Measurements from ENCODE around the gene PARVB. TPM values are rescaled to one million over a fixed set of nuclear protein-coding genes. Genes with fewer than 3 reads are reported as not detected.
A peak's percentile ranks its signal among the peaks of the same experiment; 100 is the strongest.
"Not testable (repeated sequence)": the region's sequence is repeated elsewhere in the genome, so short reads cannot be mapped to it uniquely, and the experiment has no call there.

PARVB gene
- total RNA-seq, 1 donor from 2014 or later: 197 TPM

GRCh38 chr22:44092636-44093220 is 68.6 kb downstream of the PARVB start:
- ATAC-seq (no peak), DNase-seq (ENCODE audit: missing footprints) (peak; percentile 7)
- intact Hi-C loops (cut with DNase I): no loop called here

DNA sequence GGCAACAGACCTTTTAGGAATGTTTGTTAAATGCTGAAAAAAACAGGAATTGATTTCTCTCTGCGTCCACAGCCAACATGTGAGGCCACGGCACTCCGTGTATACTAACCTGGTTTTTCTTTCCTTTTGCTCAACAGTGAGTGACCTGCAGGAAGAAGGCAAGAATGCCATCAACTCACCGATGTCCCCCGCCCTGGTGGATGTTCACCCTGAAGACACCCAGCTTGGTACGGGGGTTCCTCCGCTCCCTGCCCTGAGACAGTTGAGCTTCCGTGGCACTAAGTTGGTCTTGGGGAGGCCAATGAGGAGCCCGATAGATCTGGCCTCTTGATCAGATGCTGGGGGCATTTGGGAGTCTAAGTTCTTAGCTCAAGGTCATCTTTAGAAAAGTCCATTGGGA is 69.7 kb downstream of the PARVB start:
- DNase-seq (ENCODE audit: missing footprints) (peak; percentile 9), ATAC-seq (no peak)
- intact Hi-C loops (cut with DNase I): no loop called here

- intact Hi-C loops (cut with DNase I): no loop called here
- DNase-seq (ENCODE audit: missing footprints) (peak; percentile 37), ATAC-seq (no peak)
Observed at GRCh38 chr22:44094751-44095302, 70.7 kb downstream of the PARVB start.

DNA sequence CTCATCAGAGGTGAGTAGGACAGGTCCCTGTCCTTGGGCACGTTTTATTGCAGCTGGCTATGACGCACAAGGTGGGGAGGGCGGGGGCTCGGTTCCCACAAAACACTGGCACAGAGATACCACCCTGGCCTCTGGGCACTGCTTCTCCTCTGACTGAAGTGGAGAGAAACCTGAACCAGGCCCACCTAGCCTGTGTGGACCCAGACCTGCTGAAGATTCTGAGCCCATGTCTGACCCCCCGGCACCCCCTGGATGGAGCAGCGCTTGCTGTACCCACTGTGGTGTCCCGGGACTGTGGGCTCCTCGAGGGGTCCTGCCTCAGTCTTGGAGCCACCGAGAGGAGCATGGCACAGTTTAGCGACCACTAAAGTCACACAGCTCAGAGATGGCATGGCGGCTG is 72.6 kb downstream of the PARVB start:
- ATAC-seq (no peak), DNase-seq (ENCODE audit: missing footprints) (peak; percentile 34)
- intact Hi-C loops (cut with DNase I): no loop called here

DNA sequence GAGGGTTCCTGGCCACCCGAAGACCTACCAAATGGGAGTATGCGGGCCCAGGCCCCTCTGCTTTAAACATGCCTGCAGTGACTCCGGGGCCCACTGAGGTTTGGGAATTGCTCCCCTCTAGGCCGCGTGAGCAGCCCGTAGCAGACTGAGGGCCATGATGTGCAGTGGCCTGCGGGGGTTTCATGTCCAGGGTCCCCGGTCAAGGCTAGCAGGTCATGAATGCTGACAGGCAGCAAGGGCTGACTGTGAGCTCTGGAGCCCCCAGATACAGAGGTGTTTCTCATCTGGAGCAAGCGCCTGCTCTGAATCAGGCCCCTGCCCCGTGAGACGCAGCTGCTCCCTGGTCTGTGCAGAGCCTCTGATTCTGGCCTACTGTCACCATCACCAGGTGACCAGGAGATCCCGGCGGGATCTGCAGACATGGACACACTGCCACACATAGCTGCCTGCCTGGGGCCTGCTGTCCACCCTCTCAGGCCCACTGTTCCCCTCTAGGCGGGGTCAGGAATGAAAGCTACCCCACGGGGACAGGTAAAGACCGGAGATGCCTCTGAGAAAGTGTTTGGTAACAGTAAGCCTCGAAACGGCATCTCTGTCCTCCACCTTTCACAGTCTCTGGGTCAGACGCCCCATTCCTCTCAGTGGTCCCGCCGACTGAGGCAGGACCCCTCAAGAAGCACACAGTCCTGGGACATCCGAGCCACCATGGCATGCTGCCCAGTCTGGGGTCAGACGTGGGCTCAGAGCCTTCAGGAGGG is 73.3 kb downstream of the PARVB start:
- intact Hi-C loops (cut with DNase I): no loop called here
- no peak for ATAC-seq
- peak; percentile 64 for DNase-seq (ENCODE audit: missing footprints)

- DNase-seq (ENCODE audit: missing footprints) (peak; percentile 53), ATAC-seq (no peak)
- intact Hi-C loops (cut with DNase I): no loop called here
Observed at GRCh38 chr22:44098021-44098739, 74.1 kb downstream of the PARVB start.

GRCh38 chr22:44098966-44099530 is 74.9 kb downstream of the PARVB start:
- ATAC-seq: no peak
- intact Hi-C loops (cut with DNase I): no loop called here
- peak; percentile 33 for DNase-seq (ENCODE audit: missing footprints)

GRCh38 chr22:44099696-44100095 is 75.6 kb downstream of the PARVB start:
- intact Hi-C loops (cut with DNase I): no loop called here
- DNase-seq (ENCODE audit: missing footprints): peak; percentile 9
- no peak for ATAC-seq

DNA sequence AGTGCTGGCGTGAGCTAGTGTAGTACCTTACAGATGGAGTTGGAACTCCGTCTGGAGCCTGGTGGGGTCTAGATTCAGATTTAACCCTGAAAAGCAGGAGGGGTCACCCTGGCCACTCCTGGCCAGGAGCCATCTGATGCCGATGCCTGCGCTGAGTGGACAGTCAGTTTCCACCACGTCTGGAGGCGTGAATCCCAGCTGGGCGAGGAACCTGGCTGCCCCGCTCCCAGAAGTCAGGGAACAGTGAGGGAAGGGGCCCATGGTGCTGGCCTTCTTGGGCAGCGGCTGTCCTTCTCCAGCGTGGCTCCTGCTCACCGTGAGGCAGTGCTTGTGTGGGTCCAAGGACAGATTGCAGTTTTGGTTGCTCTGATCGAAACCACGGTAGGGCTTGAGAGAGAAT is 76.3 kb downstream of the PARVB start:
- DNase-seq (ENCODE audit: missing footprints) (peak; percentile 23), ATAC-seq (no peak)
- intact Hi-C loops (cut with DNase I): no loop called here

GRCh38 chr22:44102121-44102520 is 78.0 kb downstream of the PARVB start:
- no peak for DNase-seq (ENCODE audit: missing footprints)
- ATAC-seq: no peak

GRCh38 chr22:44102856-44103255 is 78.8 kb downstream of the PARVB start:
- DNase-seq (ENCODE audit: missing footprints) (peak; percentile 45), ATAC-seq (no peak)
- intact Hi-C loops (cut with DNase I): no loop called here

More at GRCh38 chr22:44102121-44102520, 78.0 kb downstream of the PARVB start:
- intact Hi-C loops (cut with DNase I): no loop called here

GRCh38 chr22:44103735-44104480 is 79.8 kb downstream of the PARVB start:
- ATAC-seq: no peak
- peak; percentile 20 for DNase-seq (ENCODE audit: missing footprints)
- intact Hi-C loops (cut with DNase I): no loop called here

DNA sequence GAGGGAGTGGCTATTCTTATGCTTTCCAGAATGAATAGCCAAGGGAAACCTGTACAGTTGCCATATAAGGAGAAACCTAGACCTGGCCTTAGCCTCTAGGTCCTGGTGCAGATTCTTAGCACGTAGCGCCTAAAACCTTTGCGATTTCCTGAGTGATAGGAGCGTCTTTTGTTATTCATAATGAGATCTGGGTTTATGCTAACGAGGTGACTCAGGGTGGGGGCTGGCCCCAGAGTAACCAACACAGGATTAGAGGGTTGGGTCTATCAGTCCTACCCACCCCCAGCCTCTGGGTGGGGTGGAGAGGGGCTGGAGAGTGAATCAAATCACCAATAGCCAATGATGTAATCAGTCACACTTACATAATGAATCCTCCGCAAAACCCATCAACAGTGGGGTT is 83.2 kb downstream of the PARVB start:
- ATAC-seq (no peak), DNase-seq (ENCODE audit: missing footprints) (peak; percentile 5)
- intact Hi-C loops (cut with DNase I): no loop called here

- DNase-seq (ENCODE audit: missing footprints) (peak; percentile 9), ATAC-seq (no peak)
- intact Hi-C loops (cut with DNase I): no loop called here
Observed at GRCh38 chr22:44108076-44108475, 84.0 kb downstream of the PARVB start.

DNA sequence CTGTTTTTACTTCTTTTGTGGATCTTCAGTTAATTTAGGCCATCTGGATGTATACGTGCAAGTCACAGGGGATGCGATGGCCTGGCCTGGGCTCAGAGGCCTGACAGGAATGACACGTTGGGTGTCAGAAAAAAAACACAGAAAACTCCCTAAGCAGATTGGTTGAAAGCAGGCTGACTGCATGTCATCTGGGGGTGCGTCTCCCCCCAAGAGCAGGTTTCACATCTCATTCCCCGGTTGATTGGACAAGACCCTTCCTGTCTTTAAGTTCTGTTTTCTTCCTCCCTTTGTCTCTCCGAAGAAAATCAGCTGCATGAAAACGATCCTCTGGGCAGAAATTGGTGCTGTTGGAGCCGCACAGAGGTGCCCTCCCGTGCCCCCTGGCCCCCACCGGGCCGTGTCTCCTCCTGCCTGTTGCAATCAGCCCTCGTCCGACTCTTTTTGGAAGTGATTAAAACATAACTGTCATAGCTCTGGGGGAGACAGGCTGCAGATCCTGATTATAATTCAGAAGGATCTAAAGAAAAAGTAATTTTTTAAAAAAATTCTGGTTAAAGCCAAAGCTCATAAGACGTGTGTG is 84.8 kb downstream of the PARVB start:
- intact Hi-C loops (cut with DNase I): no loop called here
- DNase-seq (ENCODE audit: missing footprints) (peak; percentile 18), ATAC-seq (peak; percentile 3)

GRCh38 chr22:44109416-44109815 is 85.3 kb downstream of the PARVB start:
- ATAC-seq (peak; percentile 45), DNase-seq (ENCODE audit: missing footprints) (no peak)
- intact Hi-C loops (cut with DNase I): no loop called here

DNA sequence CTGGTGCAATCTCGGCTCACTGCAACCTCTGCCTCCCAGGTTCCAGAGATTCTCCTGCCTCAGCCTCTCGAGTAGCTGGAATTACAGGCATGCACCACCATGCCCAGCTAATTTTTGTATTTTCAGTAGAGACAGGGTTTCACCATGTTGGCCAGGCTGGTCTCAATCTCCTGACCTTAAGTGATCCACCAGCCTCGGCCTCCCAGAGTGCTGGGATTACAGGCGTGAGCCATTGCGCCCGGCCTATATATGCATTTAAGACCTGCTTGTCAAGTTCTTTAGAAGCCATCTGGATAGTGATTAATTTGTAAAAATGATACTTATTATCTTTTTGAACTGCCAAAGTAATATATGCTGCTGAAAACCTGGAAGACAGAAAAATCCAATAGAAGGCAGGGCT is 86.6 kb downstream of the PARVB start:
- ATAC-seq; DNase-seq (ENCODE audit: missing footprints); intact Hi-C loops (cut with DNase I): not testable (repeated sequence)

DNA sequence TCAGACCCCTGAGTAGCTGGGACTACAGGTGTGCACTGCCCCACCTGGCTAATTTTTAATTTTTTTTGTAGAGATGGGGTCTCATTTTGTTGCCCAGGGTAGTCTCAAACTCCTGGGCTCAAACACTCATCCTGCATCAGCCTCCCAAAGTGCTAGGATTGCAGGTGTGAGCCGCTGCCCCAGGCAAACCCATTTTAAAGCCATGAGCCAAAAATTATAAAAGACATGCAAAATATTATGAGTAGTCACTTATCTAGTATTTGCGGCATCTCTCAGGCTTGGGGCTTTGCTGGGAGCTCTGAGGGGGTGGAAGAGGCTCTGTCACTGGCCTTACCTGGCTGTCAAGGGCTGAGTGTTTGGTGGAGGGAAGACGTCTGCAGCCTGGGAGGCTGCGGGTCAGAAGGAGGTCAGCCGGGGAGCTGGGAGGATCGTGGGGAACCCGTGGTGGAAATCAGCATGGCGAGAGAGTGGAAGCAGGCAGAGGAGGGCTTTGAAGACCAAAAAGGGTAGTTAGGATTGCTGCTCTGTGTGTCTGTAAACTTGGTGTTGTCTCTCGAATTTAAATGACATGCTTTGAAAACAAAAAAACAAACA is 87.6 kb downstream of the PARVB start:
- intact Hi-C loops (cut with DNase I): no loop called here
- ATAC-seq (no peak), DNase-seq (ENCODE audit: missing footprints) (no peak)

All from Right ventricle myocardium inferior (tissue), 1 donor.